ENCODE data around the gene JADE1.

Gene JADE1

DNA sequence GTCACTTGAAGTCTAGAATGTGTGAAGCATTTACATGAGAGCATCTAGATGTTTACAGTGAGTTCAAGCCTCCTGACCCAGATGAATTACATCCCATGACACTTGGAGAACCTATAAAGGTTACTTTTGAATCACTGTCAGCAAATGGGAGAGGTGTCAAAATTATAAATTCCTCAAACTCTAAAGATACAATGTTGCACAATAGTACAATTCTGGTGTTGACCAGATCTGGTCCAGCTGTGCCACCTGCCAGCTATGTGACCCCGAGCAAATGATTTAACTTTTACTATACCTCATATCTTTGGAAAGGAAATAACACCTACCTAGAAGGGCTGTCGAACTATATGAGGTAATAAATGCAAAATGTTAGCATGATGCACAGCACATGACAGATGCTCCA, 69.8 kb downstream of the JADE1 start:
- no peak for DNase-seq

GRCh38 chr4:128879971-128880370, 70.5 kb downstream of the JADE1 start:
- DNase-seq, result no peak

GRCh38 chr4:128880662-128881061, 71.2 kb downstream of the JADE1 start:
- no peak for DNase-seq

DNA sequence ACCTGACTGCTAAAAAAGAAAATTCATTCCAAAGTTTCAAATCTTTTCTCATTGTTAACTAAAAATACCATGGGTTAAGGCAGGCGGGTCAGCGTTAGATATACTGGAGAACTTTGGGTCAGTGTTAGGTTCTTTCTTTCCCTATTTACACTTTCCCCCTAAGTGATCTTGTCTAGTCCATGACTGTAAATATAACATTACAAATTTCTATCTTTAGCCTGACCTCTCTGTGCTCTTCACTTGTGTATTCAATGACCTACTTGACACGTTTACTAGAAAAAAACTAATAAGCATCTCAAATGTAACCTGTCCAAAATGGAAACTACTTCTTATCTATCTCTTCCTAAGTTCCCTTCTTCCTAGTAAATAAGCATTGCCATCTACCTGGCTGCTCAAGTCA, 95.3 kb downstream of the JADE1 start:
- no peak for DNase-seq

GRCh38 chr4:128906581-128906980, 97.1 kb downstream of the JADE1 start:
- DNase-seq, result no peak

DNA sequence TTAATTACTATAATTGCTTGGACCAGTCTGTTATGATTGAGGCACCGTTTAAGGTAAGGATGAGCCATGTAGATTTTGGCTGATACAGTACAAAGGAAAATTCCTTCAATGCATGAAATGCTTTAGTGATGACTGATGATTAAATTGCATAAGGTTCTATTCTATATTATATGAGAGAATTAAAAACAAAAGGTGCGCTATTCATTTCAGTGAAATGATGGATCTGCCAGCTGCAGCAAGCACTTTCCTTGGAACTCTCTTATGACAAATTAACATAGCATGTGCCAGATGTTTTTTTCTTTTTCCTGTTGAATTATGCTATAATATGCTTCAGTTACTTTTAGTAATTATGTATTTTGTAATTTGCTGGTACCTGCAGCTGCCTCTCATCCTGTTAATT, 98.5 kb downstream of the JADE1 start:
- no peak for DNase-seq

DNA sequence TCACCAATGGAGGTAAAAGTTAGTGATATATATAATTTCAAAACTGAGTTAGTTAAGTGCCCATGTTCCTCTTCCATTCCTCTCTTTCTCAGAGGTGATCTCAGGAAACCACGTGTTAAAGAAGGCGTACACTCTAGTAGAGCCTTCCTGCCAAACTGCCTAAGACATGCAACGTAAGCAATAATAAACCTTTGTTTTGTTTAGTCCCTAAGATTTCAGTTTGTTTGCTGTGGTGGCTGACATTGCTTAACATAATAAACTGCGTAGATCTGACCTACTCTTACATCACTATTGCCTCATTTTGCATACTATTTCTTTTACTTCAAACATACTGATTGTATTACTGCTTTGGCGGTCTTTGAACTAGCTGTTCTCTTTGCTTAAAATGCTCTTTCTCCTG, 99.2 kb downstream of the JADE1 start:
- no peak for DNase-seq

DNA sequence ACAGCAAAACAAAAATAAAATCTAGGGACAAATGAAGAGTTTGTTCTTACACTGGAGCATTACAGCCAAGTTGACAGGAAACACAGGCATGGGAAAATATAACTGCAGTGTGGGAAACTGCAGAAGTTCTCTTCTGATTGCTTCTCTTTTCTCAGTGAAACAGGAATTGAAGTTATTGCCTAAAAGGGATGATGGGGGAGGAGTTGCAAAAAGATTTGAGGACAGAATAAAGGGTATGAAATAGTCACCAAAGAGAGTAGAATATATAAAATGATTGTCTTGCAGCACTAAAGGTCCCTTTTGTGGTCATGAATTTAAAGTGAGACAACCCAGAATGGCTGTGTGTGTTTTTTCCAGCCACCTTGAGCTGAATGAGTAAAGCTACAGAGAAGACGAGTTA, 103.7 kb downstream of the JADE1 start:
- DNase-seq, result no peak

DNA sequence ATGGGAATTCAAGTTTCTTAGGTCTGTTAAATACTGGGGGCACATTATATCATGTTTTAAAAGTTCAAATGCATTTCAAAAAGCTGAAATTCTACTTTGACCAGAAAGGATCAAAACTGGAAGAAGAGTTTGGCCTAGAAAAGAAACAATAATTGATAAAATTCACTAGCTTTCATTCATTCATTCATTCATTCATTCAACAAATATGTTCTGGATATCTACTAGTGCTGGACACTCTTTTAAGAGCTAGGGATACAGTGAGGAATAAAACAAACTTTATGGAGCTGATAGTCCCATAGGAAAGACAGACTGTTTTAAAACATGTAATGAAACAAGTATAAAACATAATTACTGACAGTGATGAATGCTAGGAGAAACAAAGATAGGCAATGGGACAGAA, 106.0 kb downstream of the JADE1 start:
- DNase-seq, result no peak

DNA sequence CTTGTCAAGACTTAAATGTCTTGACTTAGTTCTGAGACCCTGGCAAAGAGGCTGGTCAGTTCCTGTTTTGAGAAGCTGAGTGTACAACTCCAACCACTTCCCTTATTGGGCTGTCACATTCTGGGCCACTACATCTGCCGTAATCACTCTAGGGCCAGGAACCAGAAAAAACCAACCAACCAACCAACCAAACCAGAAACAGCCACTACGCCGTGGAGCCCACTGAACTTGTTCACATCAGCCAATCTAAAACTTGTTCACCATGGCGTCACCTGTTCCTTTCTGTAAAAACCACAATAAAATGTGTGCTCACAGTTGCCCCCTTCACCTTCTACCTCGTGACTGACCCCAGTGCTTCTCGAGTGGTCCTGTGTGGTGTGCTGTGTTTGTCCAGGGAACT, 107.3 kb downstream of the JADE1 start:
- no peak for DNase-seq

GRCh38 chr4:128917781-128918180, 108.3 kb downstream of the JADE1 start:
- DNase-seq, result no peak

DNA sequence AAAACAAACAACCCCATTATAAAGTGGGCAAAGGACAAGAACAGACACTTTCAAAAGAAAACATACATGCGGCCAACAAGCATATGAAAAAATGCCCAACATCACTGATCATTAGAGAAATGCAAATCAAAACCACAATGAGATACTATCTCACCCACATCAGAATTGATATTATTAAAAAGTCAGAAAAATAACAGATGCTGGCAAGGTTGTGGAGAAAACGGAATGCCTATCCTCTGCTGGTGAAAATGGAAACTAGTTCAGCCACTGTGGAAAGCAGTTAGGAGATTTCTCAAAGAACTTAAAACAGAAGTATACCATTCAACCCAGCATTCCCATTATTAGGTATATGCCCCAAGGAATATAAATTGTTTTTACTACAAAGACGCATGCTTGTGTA, 112.5 kb downstream of the JADE1 start:
- DNase-seq, result no peak

Data from stimulated activated CD4-positive, alpha-beta T cell treated with anti-CD3 and anti-CD28 coated beads, Interleukin-2, amount 100 ng/mL, for 24 hours (primary cell).